Cardiac fibroblast (primary cell): ENCODE measurements around the gene LYAR.

Source experiments
- DNase-seq, 2 donors: peaks; one replicate each; pipeline versions ENCODE4 v3.0.0 to v3.0.0-alpha.2; 2010; ENCODE audit warnings: low read depth in 2 of 2
- H3K4me3 ChIP-seq, 2 donors: replicated peaks in 1 of 2; 1 replicate in 1 of 2; 2 replicates in 1 of 2; pipeline ENCODE4 v1.5.1; 2011; ENCODE audit warnings: low read depth in 2 of 2, low read length in 2 of 2, mild to moderate bottlenecking in 2 of 2, moderate library complexity in 1 of 2
- CTCF ChIP-seq: IDR thresholded peaks from one replicate; pipeline ENCODE4 v1.5.1; 2011; ENCODE audit warnings: low read depth, mild to moderate bottlenecking, low read length, inconsistent platforms

LYAR gene

DNA sequence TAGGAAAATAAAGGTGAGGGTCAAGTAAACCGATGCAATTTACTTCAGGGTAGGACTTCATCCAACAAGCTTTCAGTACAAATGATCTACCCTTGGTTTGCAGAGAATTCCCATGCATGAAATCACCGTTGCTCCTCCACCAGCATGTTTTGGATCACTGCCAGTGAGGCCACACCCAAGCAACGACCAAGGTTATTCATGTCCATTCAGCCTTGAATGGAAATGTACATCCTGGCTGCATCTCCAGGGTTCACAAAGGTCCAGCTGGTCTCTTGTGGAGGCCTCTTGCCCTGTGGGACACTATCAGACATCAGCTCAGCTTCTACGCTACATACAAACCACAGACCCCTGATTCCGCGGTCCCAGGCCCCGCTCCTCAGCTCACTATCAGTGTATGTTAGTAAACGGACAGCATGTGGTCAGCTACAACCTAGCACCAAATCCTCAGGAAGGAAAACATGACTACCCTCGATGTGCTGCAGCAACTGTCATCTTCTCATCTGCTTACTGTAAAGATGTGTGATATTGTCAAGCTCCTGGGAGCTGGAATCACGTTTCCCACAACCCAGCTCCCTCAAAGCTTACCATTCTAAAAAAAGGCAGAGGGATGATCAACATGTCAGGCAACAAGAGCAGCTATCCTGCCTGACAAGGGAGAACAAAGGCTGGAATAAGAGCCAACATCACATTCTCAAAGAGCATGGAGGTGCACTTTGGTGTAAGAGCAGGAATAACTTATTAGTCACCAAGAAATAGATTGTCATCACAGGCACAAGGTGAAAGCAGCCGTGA lies 4.9 kb downstream of the LYAR start:
- no peak for TF ChIP-seq CTCF
- peak; percentile 54 to 69 for DNase-seq
- H3K4me3 ChIP-seq = no peak overlapping the region

DNA sequence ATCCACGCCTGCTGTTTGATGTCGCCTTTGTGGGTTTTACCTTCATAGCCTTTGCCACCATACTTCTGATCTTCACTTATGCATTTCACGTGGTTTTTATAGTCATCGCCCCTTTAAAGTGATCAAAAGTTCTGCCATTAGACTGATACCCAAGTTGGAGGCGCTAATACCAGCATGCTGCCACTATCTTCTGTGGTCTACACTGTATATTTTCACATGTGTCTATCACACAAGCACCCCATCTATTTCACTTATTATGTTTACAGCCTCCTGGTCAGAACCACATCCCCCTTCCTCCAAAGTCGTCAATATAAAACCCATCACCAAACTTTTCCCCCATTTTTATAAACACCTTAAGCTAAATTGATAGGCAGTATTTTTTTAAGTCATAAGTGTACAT lies 8.2 kb downstream of the LYAR start:
- no peak for DNase-seq
- no peak overlapping the region for H3K4me3 ChIP-seq
- no peak for TF ChIP-seq CTCF

- no peak for TF ChIP-seq CTCF
- DNase-seq = no peak
- no peak overlapping the region for H3K4me3 ChIP-seq
These were observed 12.4 kb downstream of the LYAR start for GRCh38 chr4:4277531-4277930.

DNA sequence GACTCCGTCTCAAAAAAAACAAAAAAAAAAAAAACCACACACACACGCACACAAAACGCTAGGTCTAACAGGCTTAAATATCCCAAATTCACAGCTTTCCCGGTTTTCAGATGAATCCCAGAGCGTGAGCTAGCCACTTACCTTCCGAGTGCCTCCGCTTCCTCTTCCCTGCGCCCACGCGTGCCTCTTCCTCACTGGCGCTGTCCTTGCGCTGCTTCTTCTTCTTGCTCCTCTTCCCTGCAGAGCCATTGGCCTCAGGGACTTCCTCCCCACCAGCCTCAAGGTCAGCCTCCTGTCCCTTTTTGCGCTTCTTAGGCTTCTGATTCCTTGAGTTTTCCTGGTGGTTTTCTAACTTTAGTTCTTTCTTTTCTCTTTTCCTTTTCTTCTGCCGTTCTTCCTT lies 15.7 kb downstream of the LYAR start:
- DNase-seq = no peak
- no peak for TF ChIP-seq CTCF
- H3K4me3 ChIP-seq = no peak overlapping the region

DNA sequence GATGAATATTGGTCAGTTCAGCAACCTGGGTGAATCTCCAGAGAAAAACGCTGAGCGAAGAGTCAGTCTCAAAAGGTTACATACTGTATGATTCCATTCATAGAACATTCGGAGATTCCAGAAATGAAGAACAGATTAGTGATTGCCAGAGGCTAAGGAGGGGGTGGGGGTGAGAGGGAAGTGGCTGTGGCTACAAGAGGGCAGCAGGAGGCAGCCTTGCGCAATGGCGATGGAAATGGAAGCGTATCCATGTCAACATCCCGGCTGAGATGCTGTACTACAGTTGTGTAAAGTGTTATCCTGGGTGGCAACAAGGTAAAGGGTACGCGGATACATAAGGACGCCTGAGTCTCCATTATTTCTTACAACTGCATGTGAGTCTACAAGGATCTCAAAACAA lies 18.0 kb downstream of the LYAR start:
- no peak for TF ChIP-seq CTCF

DNA sequence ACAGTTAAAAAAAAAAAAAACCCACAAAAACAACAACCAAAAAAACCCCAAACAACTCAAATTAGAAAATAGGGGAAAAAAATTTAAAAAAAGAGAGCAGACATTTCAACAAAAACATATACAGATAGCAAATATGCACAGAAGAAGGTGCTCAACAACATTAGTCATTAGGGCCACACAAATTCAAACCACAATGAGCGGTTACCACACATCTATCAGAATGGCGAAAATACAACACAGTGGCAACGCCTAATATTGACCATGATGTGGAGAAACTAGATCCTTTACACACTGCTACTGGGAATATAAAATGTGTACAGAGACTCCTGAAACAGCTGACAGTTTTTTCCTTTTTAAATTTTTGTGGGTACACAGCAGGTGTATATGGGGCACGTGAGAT lies 19.4 kb downstream of the LYAR start:
- TF ChIP-seq CTCF = no peak
- peak in 1 of 2 donors; percentile 66 for DNase-seq
- no peak overlapping the region for H3K4me3 ChIP-seq

More for the DNA sequence above, 18.0 kb downstream of the LYAR start:
- peak; percentile 11 to 41 for DNase-seq
- no peak overlapping the region for H3K4me3 ChIP-seq

DNA sequence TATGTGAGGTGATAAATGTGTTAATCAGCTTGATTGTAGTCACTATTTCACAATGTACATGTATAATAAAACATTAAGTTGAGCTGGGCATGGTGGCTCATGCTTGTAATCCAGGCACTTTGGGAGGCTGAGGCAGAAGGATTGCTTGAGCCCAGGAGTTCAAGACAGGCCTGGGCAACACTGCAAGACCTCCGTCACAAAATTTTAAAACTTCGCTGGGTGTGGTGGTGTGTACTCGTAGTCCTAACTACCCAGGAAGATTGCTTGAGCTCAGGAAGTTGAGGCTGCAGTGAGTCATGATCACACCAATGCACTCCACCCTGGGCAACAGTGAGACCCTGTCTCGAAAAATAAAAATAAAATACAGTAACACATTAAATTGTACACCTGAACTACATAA lies 20.1 kb downstream of the LYAR start:
- H3K4me3 ChIP-seq = no peak overlapping the region
- TF ChIP-seq CTCF = no peak
- peak; percentile 75 to 88 for DNase-seq
